Heart left ventricle (tissue), 16 donors: ENCODE results near the gene FGF19. TPM values are rescaled to one million over a fixed set of nuclear protein-coding genes. Genes with fewer than 3 reads are reported as not detected.

Source experiments
- ATAC-seq, 4 donors: fragments of 200-7000 bp; cut with Tn5 transposase; one replicate each; pipeline ENCODE4 v1.9.1; 2020 to 2022; ENCODE audit warnings: moderate library complexity in 4 of 4, mild to moderate bottlenecking in 3 of 4, moderate number of reproducible peaks in 1 of 4
- DNase-seq, 5 donors: peaks; one replicate each; pipeline ENCODE4 v3.0.0-alpha.2; 2020
- H3K27ac ChIP-seq, 12 donors: fragments of 200-600 bp; sonication (generic) in 4 of 12; one replicate each; pipeline versions ENCODE4 v1.5.0 to v1.8.0; 2016 to 2022; ENCODE audit warnings: mild to moderate bottlenecking in 2 of 12
- H3K27me3 ChIP-seq, 9 donors: fragments of 200-600 bp; sonication (generic) in 2 of 9; one replicate each; pipeline versions ENCODE4 v1.5.1 to v1.8.0; 2016 to 2022; ENCODE audit warnings: mild to moderate bottlenecking in 3 of 9
- H3K36me3 ChIP-seq, 9 donors: fragments of 200-600 bp; sonication (generic) in 2 of 9; one replicate each; pipeline versions ENCODE4 v1.5.0 to v1.8.0; 2018 to 2022; ENCODE audit warnings: mild to moderate bottlenecking in 2 of 9
- H3K4me1 ChIP-seq, 12 donors: fragments of 200-600 bp; sonication (generic) in 4 of 12; one replicate each; pipeline versions ENCODE4 v1.5.0 to v1.8.0; 2016 to 2022; ENCODE audit warnings: mild to moderate bottlenecking in 3 of 12
- H3K4me3 ChIP-seq, 12 donors: fragments of 200-600 bp; sonication (generic) in 4 of 12; one replicate each; pipeline versions ENCODE4 v1.5.0 to v1.8.0; 2017 to 2022; ENCODE audit warnings: mild to moderate bottlenecking in 9 of 12, moderate library complexity in 4 of 12
- H3K9me3 ChIP-seq, 12 donors: fragments of 200-600 bp; sonication (generic) in 4 of 12; one replicate each; pipeline versions ENCODE4 v1.5.0 to v1.8.0; 2016 to 2022; ENCODE audit warnings: mild to moderate bottlenecking in 1 of 12
- CTCF ChIP-seq, 12 donors: fragments of 200-600 bp; sonication (generic) in 4 of 12; IDR thresholded peaks; one replicate each; pipeline versions ENCODE4 v1.5.0 to v1.8.0; 2018 to 2022; ENCODE audit warnings: antibody characterized with exemption in 12 of 12, mild to moderate bottlenecking in 5 of 12
- POLR2A ChIP-seq, 2 donors: fragments of 450-650 bp; IDR thresholded peaks; one replicate each; pipeline ENCODE4 v1.6.1; 2017; ENCODE audit warnings: antibody characterized with exemption in 2 of 2, mild to moderate bottlenecking in 2 of 2, moderate library complexity in 2 of 2
- WGBS, 4 donors: extraction: QIAGEN DNeasy Blood & Tissue Kit in 2 of 4; methylation state at CpG; one replicate each; pipeline versions ENCODE4 v1.1.5 to v1.1.7; 2013 to 2018; 5-methylcytosine and 5-hydroxymethylcytosine counted together
- intact Hi-C, 10 donors: fragments of 100-400 bp; cut with DNase I; formaldehyde crosslinking; loops; one replicate each; pipeline versions ENCODE4 v1.11.1 to v1.14.2; 2022
- polyA plus RNA-seq, 2 donors: library from polyadenylated mRNA; stranded (reverse); fragments of 200-250 nt; gene quantifications; one replicate each; pipeline ENCODE4 v1.2.3, GENCODE V29; 2013
- total RNA-seq, 9 donors: library from RNA; depleted of rRNA in 2 of 9; stranded (reverse); fragments of >200 nt in 2 of 9; fragmentation: NEBNext Ultra II Directional in 3 of 9; extraction: Animal tissue kit (Norgen Biotek cat#: 25700) in 3 of 9; gene quantifications; one replicate each; pipeline versions ENCODE4 v1.1.0 to v1.2.4, GENCODE V29; 2016 to 2023
- donor health status: ischemic (EF 13 %, LVEDD 7.1; RV severe dilation, severe dysfunction).
- donor health status: healthy with polysubstance abuse.
- donor health status: DM: no; HTN: yes; CAD: no.
- donor health status: DM: no; HTN: no; CAD: no.
- donor health status: ischemic (EF 25% LVEDD 6.9; RV normal size, moderate dysfunction).
- donor health status: ischemic (EF 25% LVEDD 5.7; RV mildly dilated, moderate dysfunction).
- donor health status: healthy.
- donor health status: DM: yes; HTN: yes; CAD: no.
- donor health status: ischemic (EF 35%, LVEDD 5.7; RV mildly dilated, moderate dysfunction).
- donor health status: nonischemic (EF 11% LVEDD 7.7; RV severe dilation, severe dysfunction).
- donor health status: DM: yes; HTN: yes; CAD: no.
- donor health status: PGD.
- donor health status: ischemic (EF 29% LVEDD 5.4; RV normal size, mild dysfunction).
- donor health status: nonischemic (EF 23%, LVEDD 6.1; RV moderate dilation, normal function).

Gene FGF19
- total and polyA plus RNA-seq, 11 donors, result not detected

GRCh38 chr11:69715446-69715845 lies 11.6 kb upstream of the FGF19 start:
- no peaks in the 10 kb centered on the region for H3K9me3 ChIP-seq
- intact Hi-C loops, result loop anchor here in 2 of 10 donors (10.0 kb wide), 1 partner anchor 479 kb away; no protein-coding TSS in a partner anchor
- TF ChIP-seq POLR2A (IDR thresholded peaks at IDR 0.05), result no peak
- no peak for TF ChIP-seq CTCF (IDR thresholded peaks at IDR 0.05)
- DNase-seq (no peak), ATAC-seq (no peak)
- H3K4me1 ChIP-seq, result peaks cover 0 to 11% (median 0%) of the 10 kb centered on the region in 12 donors
- peaks cover 7 to 54% (median 28%) of the 10 kb centered on the region in 9 donors for H3K27me3 ChIP-seq
- no peaks in the 10 kb centered on the region for H3K36me3 ChIP-seq
- H3K27ac ChIP-seq, result no peak overlapping the region
- WGBS, 4 donors, result 73 to 82% (median 78%) methylated on average over 18 to 19 of the region's 19 CpGs
- no peak overlapping the region for H3K4me3 ChIP-seq

- H3K27ac ChIP-seq, result no peak overlapping the region
- intact Hi-C loops, result loop anchor here in 2 of 10 donors (10.0 kb wide), 1 partner anchor 483 kb away; no protein-coding TSS in a partner anchor
- H3K4me3 ChIP-seq, result no peak overlapping the region
- TF ChIP-seq CTCF (IDR thresholded peaks at IDR 0.05), result no peak
- no peak for TF ChIP-seq POLR2A (IDR thresholded peaks at IDR 0.05)
- no peaks in the 10 kb centered on the region for H3K9me3 ChIP-seq
- H3K4me1 ChIP-seq, result peaks cover 0 to 11% (median 0%) of the 10 kb centered on the region in 12 donors
- WGBS, 4 donors, result 61 to 75% (median 68%) methylated on average over 26 to 28 of the region's 28 CpGs
- DNase-seq (no peak), ATAC-seq (no peak)
- H3K36me3 ChIP-seq, result no peaks in the 10 kb centered on the region
- H3K27me3 ChIP-seq, result peaks cover 0 to 40% (median 6%) of the 10 kb centered on the region in 9 donors
Observed at GRCh38 chr11:69711822-69712801, 8.3 kb upstream of the FGF19 start.

DNA sequence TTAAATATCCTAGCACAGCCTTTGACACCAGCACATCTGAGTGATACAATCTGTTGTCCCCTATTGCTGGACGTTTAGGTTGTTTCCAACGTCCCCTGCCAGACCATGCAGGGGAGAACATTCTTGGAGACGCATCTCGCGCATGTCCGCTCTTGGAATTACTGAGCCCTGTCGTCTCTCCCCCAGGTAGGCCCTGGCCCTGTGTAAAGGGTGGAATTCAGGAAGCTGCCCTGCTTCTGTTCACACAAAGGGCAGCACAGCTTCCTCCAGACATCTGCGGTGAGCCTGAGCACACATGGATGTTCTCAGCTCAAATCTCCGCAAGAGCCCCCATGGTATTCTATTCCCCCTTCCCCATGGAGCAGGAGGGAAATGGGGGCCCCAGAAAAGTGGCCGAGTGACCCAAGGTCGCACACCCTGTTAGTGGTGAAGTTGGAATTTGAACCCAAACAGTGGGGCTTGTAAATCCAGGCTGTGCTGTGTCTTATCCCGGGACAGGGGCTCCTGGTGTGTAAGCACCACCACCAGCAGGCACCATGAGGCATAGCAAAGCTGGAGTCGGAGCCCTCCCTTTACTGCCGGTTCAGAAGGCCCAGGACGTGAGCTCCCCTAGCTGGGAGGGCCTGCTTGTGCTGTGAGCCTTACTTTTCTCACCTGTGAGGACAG lies 5.0 kb upstream of the FGF19 start:
- 65 to 69% (median 67%) methylated on average over 14 to 15 of the region's 15 CpGs for WGBS, 4 donors
- TF ChIP-seq CTCF (IDR thresholded peaks at IDR 0.05), result no peak
- TF ChIP-seq POLR2A (IDR thresholded peaks at IDR 0.05), result no peak
- Histone ChIP-seq H3K4me1 (peaks cover 0 to 18% (median 7%) of the 10 kb centered on the region in 12 donors), H3K27ac (no peak overlapping the region), H3K4me3 (no peak overlapping the region), H3K9me3 (no peaks in the 10 kb centered on the region), H3K36me3 (no peaks in the 10 kb centered on the region), H3K27me3 (peaks cover 18 to 63% (median 32%) of the 10 kb centered on the region in 9 donors)
- no peak for DNase-seq
- intact Hi-C loops, result loop anchor here in 4 of 10 donors (5.0 kb wide), 3 partner anchors 178 to 483 kb away; no protein-coding TSS in a partner anchor
- no peak for ATAC-seq

GRCh38 chr11:69707176-69707575 lies 3.4 kb upstream of the FGF19 start:
- ATAC-seq (no peak), DNase-seq (no peak)
- Histone ChIP-seq H3K27me3 (peaks cover 35 to 72% (median 42%) of the 10 kb centered on the region in 9 donors), H3K4me1 (peaks cover 0 to 27% (median 10%) of the 10 kb centered on the region in 12 donors), H3K27ac (no peak overlapping the region), H3K36me3 (no peaks in the 10 kb centered on the region), H3K9me3 (no peaks in the 10 kb centered on the region), H3K4me3 (no peak overlapping the region)
- TF ChIP-seq POLR2A (IDR thresholded peaks at IDR 0.05) (no peak), CTCF (IDR thresholded peaks at IDR 0.05) (no peak)
- 51 to 67% (median 56%) methylated on average over 7 of the region's 7 CpGs for WGBS, 4 donors
- intact Hi-C loops, result loop anchor here in 4 of 10 donors (5.0 kb wide), 3 partner anchors 180 to 485 kb away; no protein-coding TSS in a partner anchor
